C4-2B (cell line): ENCODE data around the gene SLC17A4.
"Not testable (repeated sequence)": the region's sequence is repeated elsewhere in the genome, so short reads cannot be mapped to it uniquely, and the experiment has no call there.

Experiments
- H3K27ac ChIP-seq: fragments of 450-650 bp; 2 replicates; pipeline ENCODE4 v1.5.1; 2017
- CTCF ChIP-seq: fragments of 450-650 bp; conservative IDR thresholded peaks from 2 replicates; pipeline ENCODE4 v1.5.1; 2017; ENCODE audit warnings: mild to moderate bottlenecking
- ZFX ChIP-seq: fragments of 450-650 bp; IDR thresholded peaks from 2 replicates; pipeline ENCODE4 v1.6.1; 2017

SLC17A4 gene

GRCh38 chr6:25743868-25744267, 10.7 kb upstream of the SLC17A4 start:
- TF ChIP-seq ZFX = no peak
- TF ChIP-seq CTCF = no peak
- H3K27ac ChIP-seq = no peak overlapping the region

DNA sequence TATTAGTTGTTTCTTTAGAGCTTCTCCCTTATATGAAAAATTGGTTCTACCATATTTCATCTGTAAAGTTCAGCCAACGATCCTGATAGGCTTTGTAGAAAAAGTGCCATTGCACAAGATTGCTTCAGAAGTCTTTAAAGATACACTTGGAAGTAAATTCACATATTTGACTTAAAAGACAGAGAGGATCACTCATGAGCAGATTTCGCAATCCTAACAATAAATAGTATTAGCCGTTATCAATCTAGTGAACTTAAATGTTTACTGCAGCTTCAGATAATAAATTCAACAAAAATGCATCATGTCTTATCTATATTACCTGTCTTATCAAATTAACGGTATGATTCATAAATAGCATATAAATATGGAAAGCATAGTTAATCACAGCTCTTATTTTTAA, 8.7 kb upstream of the SLC17A4 start:
- TF ChIP-seq ZFX = no peak
- no peak for TF ChIP-seq CTCF
- H3K27ac ChIP-seq = no peak overlapping the region

- no peak overlapping the region for H3K27ac ChIP-seq
- TF ChIP-seq ZFX (no peak), CTCF (peak; percentile 25)
Measured at GRCh38 chr6:25746968-25747367, 7.6 kb upstream of the SLC17A4 start.

DNA sequence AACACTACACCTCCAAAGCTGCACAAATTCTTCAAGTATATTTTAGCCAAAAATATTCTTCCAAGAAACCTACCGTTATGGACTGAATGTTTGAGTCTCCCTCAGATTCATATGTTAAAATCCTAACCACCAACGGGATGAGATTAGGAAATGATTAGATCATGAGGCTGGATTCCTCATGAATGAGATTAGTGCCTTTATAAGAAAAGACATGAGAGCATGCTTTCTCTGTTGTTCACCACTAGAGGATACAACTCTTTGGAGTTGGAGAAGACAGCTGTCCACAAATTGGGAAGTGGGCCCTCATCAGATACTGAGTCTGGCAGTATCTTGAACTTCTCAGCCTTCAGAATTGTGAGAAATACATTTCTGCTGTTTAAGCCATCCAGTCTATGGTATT, 7.1 kb upstream of the SLC17A4 start:
- TF ChIP-seq ZFX (no peak), CTCF (no peak)
- H3K27ac ChIP-seq = no peak overlapping the region

GRCh38 chr6:25748049-25748448, 6.5 kb upstream of the SLC17A4 start:
- H3K27ac ChIP-seq = no peak overlapping the region
- no peak for TF ChIP-seq ZFX
- no peak for TF ChIP-seq CTCF

DNA sequence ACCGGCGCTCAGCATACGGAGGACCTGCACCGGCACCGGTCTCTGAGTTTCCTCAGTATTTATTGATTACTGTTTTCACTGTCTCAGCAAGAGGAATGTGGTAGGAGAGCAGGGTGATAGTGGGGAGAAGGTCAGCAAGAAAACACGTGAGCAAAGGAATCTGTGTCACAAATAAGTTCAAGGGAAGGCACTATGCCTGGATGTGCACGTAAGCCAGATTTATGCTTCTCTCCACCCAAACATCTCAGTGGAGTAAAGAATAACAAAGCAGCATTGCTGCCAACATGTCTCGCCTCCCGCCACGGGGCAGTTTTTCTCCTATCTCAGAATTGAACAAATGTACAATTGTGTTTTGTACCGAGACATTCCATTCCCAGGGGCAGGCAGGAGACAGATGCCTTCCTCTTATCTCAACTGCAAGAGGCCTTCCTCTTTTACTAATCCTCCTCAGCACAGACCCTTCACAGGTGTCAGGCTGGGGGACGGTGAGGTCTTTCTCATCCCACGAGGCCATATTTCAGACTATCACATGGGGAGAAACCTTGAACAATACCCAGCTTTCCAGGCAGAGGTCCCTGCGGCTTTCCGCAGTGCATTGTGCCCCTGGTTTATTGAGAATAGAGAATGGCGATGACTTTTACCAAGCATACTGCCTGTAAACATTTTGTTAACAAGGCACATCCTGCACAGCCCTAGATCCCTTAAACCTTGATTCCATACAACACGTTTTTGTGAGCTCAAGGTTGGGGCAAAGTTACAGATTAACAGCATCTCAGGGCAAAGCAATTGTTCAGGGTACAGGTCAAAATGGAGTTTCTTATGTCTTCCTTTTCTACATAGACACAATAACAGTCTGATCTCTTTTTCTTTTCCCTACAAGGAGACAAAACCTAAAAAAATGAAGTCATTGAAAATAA, 5.7 kb upstream of the SLC17A4 start:
- H3K27ac ChIP-seq = not testable (repeated sequence)

GRCh38 chr6:25749837-25750236, 4.7 kb upstream of the SLC17A4 start:
- no peak for TF ChIP-seq ZFX
- no peak for TF ChIP-seq CTCF
- no peak overlapping the region for H3K27ac ChIP-seq

- TF ChIP-seq ZFX = no peak
- TF ChIP-seq CTCF = no peak
- H3K27ac ChIP-seq = no peak overlapping the region
Measured at GRCh38 chr6:25750906-25751305, 3.6 kb upstream of the SLC17A4 start.
